A673 (cell line): ENCODE measurements around the gene LPXN. TPM values are rescaled to one million over a fixed set of nuclear protein-coding genes. Genes with fewer than 3 reads are reported as not detected.

Experiments used
- BruUV-seq: library from RNA; stranded (reverse); fragments of 400-500 nt; replicated peaks from 2 replicates; lab custom pipeline; 2021; lab: Mats Ljungman, UMichigan
- CTCF ChIA-PET: fragments of 300-600 bp; sonication (Branson Sonifier 250); formaldehyde crosslinking; loops from one replicate; lab custom pipeline; 2022; ENCODE audit warnings: antibody characterized with exemption; lab: Charles Lee
- POLR2A ChIA-PET: fragments of 300-600 bp; sonication (Branson Sonifier 250); formaldehyde crosslinking; loops from one replicate; lab custom pipeline; 2022; ENCODE audit warnings: antibody characterized with exemption; ENCODE audit not compliant: low non-redundant PET; lab: Charles Lee
- DNase-seq: peaks from one replicate; pipeline ENCODE4 v3.0.0-alpha.2; 2015; ENCODE audit warnings: low spot score
- H3K27ac ChIP-seq: fragments of 200-600 bp; sonication (generic); 2 replicates; pipeline ENCODE4 v1.5.1; 2016; ENCODE audit warnings: mixed run types, low read depth, mild to moderate bottlenecking, mixed read lengths, antibody characterized with exemption, low read length; ENCODE audit not compliant: poor library complexity, severe bottlenecking
- H3K27me3 ChIP-seq: fragments of 200-600 bp; sonication (generic); replicated peaks from 2 replicates; pipeline ENCODE4 v1.6.1; 2017; ENCODE audit warnings: mixed run types, low read depth, mild to moderate bottlenecking, mixed read lengths, antibody characterized with exemption, low read length; ENCODE audit not compliant: insufficient read depth, poor library complexity
- H3K36me3 ChIP-seq: fragments of 200-600 bp; sonication (generic); 2 replicates; pipeline ENCODE4 v1.6.1; 2016; ENCODE audit warnings: mixed run types, mild to moderate bottlenecking, mixed read lengths, antibody characterized with exemption, low read length; ENCODE audit not compliant: insufficient read depth, poor library complexity, severe bottlenecking
- H3K4me1 ChIP-seq: fragments of 200-600 bp; sonication (generic); 2 replicates; pipeline ENCODE4 v1.6.1; 2017; ENCODE audit warnings: mixed run types, mild to moderate bottlenecking, mixed read lengths, antibody characterized with exemption, low read length; ENCODE audit not compliant: insufficient read depth, poor library complexity, severe bottlenecking
- H3K4me3 ChIP-seq: fragments of 200-600 bp; sonication (generic); 2 replicates; pipeline ENCODE4 v1.5.1; 2016; ENCODE audit warnings: low read depth, mixed run types, mild to moderate bottlenecking, mixed read lengths, low read length; ENCODE audit not compliant: poor library complexity, severe bottlenecking
- H3K9me3 ChIP-seq: fragments of 200-600 bp; sonication (generic); 2 replicates; pipeline ENCODE4 v1.6.1; 2016; ENCODE audit warnings: mixed run types, low read depth, mild to moderate bottlenecking, mixed read lengths, antibody characterized with exemption, low read length; ENCODE audit not compliant: poor library complexity, severe bottlenecking
- EZH2 ChIP-seq: fragments of 200-600 bp; sonication (generic); IDR thresholded peaks from 2 replicates; pipeline ENCODE4 v1.6.1; 2017; ENCODE audit warnings: borderline replicate concordance, low read depth, mild to moderate bottlenecking, mixed read lengths, antibody characterized with exemption, low read length; ENCODE audit not compliant: poor library complexity, severe bottlenecking
- intact Hi-C: fragments of 100-400 bp; cut with micrococcal nuclease; formaldehyde crosslinking; loops from one replicate; pipeline ENCODE4 v1.10.0; 2022; ENCODE audit not compliant: unreplicated experiment
- total RNA-seq: library from RNA; stranded (reverse); gene quantifications from 2 replicates; pipeline ENCODE4 v1.2.3, GENCODE V29; 2021
- TF ChIP-seq, protein P1 (sequence below): fragments of 300-800, 200-600 bp; sonication (generic); conservative IDR thresholded peaks from 2 replicates; pipeline ENCODE4 v1.5.1; 2017; ENCODE audit warnings: low read depth, mild to moderate bottlenecking, antibody characterized with exemption, low read length, moderate library complexity, mixed read lengths

LPXN gene
- total RNA-seq, 1 experiment from 2014 or later = 3.3 TPM

DNA sequence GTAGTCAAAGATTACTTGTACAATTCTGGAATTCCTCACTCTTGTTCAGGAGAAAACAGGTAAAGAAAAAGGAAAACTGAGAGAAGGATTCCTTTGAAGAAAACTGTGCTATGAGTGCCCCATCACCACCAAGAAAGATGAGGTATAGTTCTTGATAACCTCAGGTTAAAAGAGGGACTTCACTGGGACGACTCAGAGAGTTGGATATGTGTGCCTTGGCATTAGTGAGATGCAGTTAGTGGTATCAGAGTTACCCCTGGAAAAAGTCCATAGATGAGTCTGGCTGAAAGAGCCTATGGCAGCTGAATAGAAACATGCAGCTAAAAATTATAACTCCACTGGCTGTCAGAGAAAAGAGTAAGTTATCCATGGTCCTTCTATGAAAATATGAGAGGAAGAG lies 28.8 kb downstream of the LPXN start:
- no peak overlapping the region for H3K4me3 ChIP-seq
- DNase-seq = no peak
- no peak for TF ChIP-seq EZH2
- TF ChIP-seq, protein P1, sequence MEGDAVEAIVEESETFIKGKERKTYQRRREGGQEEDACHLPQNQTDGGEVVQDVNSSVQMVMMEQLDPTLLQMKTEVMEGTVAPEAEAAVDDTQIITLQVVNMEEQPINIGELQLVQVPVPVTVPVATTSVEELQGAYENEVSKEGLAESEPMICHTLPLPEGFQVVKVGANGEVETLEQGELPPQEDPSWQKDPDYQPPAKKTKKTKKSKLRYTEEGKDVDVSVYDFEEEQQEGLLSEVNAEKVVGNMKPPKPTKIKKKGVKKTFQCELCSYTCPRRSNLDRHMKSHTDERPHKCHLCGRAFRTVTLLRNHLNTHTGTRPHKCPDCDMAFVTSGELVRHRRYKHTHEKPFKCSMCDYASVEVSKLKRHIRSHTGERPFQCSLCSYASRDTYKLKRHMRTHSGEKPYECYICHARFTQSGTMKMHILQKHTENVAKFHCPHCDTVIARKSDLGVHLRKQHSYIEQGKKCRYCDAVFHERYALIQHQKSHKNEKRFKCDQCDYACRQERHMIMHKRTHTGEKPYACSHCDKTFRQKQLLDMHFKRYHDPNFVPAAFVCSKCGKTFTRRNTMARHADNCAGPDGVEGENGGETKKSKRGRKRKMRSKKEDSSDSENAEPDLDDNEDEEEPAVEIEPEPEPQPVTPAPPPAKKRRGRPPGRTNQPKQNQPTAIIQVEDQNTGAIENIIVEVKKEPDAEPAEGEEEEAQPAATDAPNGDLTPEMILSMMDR = no peak
- no peaks in the 10 kb centered on the region for H3K9me3 ChIP-seq
- ChIA-PET CTCF (no interaction called here), POLR2A (no interaction called here)
- intact Hi-C loops = no loop called here
- no peak overlapping the region for H3K27ac ChIP-seq
- H3K27me3 ChIP-seq = no peaks in the 10 kb centered on the region
- H3K4me1 ChIP-seq = no peaks in the 10 kb centered on the region
- H3K36me3 ChIP-seq = no peaks in the 10 kb centered on the region
- no TSS peak for BruUV-seq

GRCh38 chr11:58531865-58532341 lies 43.8 kb downstream of the LPXN start:
- no peaks in the 10 kb centered on the region for H3K4me1 ChIP-seq
- H3K36me3 ChIP-seq = no peaks in the 10 kb centered on the region
- H3K27ac ChIP-seq = no peak overlapping the region
- no peaks in the 10 kb centered on the region for H3K9me3 ChIP-seq
- no peak for DNase-seq
- BruUV-seq = no TSS peak
- intact Hi-C loops = no loop called here
- no peak overlapping the region for H3K4me3 ChIP-seq
- POLR2A ChIA-PET = interaction anchor here (0.6 kb wide), 1 partner anchor 627 kb away, joined by 3 read pairs; no protein-coding TSS in a partner anchor
- no peaks in the 10 kb centered on the region for H3K27me3 ChIP-seq
- CTCF ChIA-PET = no interaction called here
- no peak for TF ChIP-seq EZH2
- TF ChIP-seq, protein P1 = no peak

DNA sequence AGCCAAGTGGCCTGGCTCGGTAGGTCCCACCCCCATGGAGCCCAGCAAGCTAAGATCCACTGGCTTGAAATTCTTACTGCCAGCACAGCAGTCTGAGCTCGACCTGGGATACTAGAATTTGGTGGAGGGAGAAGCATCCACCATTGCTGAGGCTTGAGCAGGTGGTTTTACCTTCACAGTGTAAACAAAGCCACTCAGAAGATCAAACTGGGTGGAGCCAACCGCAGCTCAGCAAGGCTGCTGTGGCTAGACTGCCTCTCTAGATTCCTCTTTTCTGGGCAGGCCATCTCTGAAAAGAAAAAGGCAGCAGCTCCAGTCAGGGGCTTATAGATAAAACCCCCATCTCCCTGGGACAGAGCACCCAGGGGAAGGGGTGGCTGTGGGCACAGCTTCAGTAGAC lies 45.4 kb downstream of the LPXN start:
- no peaks in the 10 kb centered on the region for H3K27me3 ChIP-seq
- no TSS peak for BruUV-seq
- no peaks in the 10 kb centered on the region for H3K4me1 ChIP-seq
- intact Hi-C loops = no loop called here
- no peaks in the 10 kb centered on the region for H3K36me3 ChIP-seq
- H3K9me3 ChIP-seq = no peaks in the 10 kb centered on the region
- no peak overlapping the region for H3K4me3 ChIP-seq
- ChIA-PET POLR2A (no interaction called here), CTCF (no interaction called here)
- no peak overlapping the region for H3K27ac ChIP-seq
- no peak for DNase-seq
- TF ChIP-seq, protein P1 = no peak
